GF-D8 (cell line): ENCODE measurements around the gene UNC13C.
"Not testable (repeated sequence)": the region's sequence is repeated elsewhere in the genome, so short reads cannot be mapped to it uniquely, and the experiment has no call there.

Experiments
- DNase-seq: peaks from one replicate; lab custom pipeline; 2025; lab: John Stamatoyannopoulos, UW

Gene UNC13C

GRCh38 chr15:54305138-54305537 lies 326.9 kb downstream of the UNC13C start:
- no peak for DNase-seq

DNA sequence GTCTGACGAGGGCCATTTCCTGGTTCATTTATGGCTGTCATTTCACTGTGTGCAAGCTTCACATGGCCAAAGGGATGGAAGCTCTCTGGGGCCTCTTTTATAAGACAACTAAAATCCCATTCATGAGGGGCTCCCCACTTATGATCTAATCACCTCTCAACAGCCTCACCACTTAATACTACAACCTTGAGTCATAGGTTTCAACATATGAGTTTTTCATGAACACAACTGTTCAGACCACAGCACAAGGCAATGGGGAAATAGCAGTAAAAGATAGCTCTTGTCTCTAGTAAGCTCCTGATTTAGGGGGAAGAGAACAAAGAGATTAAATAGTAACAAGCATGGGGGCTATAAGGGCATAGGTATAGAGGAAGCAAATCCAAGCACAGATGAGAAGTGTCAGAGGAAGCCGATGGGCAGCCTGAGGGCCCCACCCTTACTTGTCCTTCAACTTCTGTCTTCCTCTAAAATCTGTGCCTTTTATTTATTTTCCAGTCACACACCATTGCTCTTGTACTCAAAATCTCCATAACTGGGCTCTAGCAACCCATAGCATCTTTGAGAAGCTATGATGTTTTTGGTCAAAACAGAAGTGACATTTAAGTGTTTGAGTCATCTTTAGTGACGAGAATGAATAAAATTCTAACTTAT lies 329.1 kb downstream of the UNC13C start:
- DNase-seq = no peak

- DNase-seq = no peak
Observed at GRCh38 chr15:54307926-54308325, 329.7 kb downstream of the UNC13C start.

- DNase-seq = no peak
Observed at GRCh38 chr15:54312528-54312927, 334.3 kb downstream of the UNC13C start.

DNA sequence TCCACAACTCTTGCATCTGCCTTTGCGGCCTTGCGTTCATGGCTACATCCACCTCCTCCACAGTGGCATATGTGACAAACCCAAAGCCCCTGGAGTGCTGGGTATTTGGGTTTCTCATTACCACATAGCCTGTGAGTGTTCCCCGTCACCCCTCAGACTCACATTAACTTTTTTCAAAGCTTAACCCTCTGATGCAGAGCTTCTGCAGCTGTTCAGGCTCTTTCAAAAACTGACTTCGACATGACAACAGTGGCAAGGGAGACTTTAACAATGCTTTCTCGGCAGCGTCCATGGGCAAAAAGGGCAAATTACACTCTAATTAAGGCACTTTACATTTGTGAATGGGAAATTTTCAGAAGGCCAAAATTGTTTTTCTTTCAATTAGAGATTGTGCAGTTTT lies 343.2 kb downstream of the UNC13C start:
- no peak for DNase-seq

DNA sequence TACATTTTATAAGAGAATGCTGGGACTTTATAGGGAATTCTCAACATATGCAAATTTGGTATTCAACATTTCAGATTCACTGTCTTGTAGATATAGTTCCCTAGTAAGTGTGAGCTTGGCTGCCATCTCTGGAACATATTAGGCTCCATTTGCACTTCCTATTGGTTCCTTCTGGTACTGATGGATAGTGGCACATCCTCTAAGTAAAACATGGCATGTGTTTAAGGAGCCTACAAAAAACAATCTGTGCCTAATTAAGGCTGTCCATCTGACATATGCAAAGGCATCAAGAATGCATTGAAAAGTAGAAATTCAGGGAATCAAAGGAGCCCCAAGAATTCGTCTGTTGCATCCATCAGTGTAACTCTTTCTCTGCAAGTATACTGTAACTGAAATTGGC lies 344.1 kb downstream of the UNC13C start:
- DNase-seq = no peak

DNA sequence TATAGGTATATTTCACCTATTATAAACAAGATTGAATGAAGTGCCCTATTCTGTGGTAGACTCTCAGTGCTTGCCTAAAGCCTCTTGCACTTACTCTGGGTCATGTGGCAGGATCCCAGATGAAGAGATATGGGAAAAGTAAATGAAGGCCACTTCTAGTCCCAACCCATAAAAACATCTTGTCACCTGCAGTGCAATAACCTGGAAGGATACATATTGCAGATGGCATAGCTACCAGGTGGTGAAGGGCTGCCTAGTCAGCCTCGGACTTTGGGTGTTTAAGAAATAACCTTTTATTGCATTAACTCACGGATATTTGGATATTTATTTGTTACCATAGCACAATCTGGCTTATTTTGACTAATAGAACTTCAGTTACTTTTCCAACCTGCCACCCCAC lies 367.1 kb downstream of the UNC13C start:
- no peak for DNase-seq

DNA sequence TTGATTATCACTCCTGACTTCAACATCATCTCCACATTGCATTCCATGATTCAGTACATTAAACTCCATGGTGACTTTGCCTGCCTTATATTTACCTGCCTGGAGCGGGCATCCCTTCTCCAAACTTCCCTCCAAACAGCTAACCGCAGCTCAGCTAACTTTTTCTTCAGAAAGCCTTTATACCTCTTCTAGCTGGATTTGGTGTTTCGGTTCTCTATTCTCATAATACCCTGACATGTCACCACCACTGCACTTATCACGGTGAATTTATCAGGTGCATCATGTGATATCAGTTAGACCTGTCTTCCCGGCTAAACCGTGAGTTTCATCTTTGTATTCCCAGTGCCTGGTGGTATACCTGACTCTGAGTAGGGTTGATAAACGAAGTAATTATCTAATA lies 367.6 kb downstream of the UNC13C start:
- no peak for DNase-seq

DNA sequence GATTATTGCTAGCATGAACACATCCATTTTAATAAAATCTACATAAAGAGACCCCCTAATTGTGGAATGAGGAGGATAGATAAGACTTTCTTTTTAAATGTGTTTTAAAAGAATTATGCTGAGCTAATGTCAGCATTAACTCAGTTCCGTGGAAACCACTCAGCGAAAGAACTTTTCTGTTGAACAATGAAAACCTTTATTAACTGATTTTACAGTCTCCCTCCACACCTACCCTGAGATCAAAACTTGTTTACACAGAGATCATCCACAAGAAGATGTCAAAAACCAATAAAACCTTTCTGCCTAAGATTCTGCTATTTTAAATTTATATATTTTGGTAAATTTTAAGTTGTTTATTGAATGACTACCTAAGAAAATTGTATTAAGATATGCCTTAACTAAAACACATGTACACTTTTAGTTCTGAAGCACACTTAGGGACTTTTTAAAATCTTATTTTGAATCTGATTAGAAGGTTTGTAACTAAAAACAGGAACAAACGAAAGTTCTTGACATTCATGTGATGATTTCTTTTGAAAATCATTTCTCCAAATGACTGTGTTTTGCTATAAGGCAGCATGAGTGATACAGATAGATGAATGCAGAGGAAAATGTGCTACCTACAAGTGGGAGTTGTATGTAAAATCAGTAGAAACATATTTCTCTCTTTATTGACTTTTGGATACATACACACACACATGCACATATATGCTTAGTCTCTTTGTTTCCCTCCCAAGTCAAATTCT lies 369.0 kb downstream of the UNC13C start:
- DNase-seq = no peak

- no peak for DNase-seq
Observed at GRCh38 chr15:54353726-54354125, 375.5 kb downstream of the UNC13C start.

- no peak for DNase-seq
Observed at GRCh38 chr15:54354341-54354740, 376.1 kb downstream of the UNC13C start.

- DNase-seq = no peak
Observed at GRCh38 chr15:54364961-54365360, 386.7 kb downstream of the UNC13C start.

- no peak for DNase-seq
Observed at GRCh38 chr15:54373332-54373731, 395.1 kb downstream of the UNC13C start.

DNA sequence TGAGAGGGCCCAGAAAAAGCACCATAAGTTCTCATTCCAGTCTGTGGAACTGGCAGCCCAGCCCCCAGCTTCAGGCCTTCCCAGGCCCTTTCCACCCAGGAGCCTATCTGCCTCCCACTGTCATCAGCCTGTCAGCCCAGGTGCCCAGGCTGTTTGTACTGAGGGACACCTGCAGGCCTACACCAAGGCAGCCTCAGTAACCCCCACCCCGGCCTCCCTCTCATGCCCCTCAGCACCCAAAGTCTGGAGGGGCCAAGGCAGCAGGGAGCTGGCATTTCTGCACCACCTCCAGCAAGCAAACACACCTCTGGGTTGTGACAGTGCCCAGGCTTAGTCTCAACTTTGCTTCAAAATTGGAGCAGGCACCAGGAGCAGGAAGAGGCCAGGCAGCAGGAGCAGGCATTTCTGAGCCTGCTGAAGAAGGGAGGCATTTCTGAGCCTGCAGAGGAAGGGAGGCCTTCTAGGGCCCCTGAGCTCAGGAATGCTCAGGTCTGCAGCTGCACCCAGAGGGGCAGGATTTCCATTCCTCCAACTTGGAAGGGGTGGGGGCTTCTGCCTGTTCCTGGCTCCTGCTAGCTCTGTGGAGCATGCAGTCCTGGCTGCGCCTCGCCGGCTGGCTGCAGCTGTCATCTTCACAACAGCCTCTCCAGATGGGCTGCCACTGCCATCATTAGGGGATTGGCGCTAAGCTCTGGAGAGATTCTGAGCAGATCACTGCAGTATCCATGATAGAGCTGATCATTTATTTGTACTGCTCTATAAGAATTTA lies 396.1 kb downstream of the UNC13C start:
- no peak for DNase-seq

GRCh38 chr15:54387799-54388198 lies 409.6 kb downstream of the UNC13C start:
- no peak for DNase-seq

DNA sequence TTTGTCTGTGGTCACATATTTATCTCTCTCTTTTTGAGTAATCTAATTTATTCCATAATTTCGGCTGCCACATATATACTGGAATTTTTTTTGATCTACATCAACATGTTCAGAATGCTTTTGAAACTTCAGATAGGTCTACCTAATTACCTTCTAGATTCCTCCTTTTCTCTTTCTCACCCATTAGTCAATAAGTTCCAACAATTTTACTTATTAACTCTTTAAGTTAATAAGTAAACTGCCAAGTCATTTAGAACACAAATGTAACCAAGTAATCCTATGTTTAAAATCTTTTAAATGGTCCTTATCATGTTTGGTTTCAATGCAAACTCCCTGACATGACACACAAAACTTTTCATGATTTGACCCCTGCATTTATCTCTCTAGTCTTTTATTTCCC lies 410.5 kb downstream of the UNC13C start:
- DNase-seq = no peak

- DNase-seq = no peak
Observed at GRCh38 chr15:54410481-54410880, 432.2 kb downstream of the UNC13C start.

DNA sequence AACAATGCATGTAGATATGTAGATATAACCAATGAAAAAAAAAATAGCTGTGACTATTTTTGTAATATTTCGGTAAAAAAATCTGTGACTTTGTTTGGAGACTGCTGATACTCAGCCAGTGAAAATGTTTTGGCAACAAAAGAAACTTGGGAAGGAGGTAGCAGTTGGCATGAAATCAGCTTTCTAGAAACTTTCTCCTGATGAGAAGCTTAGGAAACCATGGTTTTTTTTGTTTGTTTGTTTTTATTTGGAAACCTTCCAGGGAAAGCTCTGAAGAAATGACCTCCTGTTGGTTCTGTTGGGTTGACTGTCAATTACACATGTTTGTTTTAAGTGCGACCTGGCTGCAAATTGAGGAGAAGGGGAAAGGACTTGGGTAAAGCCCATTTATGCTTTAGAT lies 445.9 kb downstream of the UNC13C start:
- no peak for DNase-seq

DNA sequence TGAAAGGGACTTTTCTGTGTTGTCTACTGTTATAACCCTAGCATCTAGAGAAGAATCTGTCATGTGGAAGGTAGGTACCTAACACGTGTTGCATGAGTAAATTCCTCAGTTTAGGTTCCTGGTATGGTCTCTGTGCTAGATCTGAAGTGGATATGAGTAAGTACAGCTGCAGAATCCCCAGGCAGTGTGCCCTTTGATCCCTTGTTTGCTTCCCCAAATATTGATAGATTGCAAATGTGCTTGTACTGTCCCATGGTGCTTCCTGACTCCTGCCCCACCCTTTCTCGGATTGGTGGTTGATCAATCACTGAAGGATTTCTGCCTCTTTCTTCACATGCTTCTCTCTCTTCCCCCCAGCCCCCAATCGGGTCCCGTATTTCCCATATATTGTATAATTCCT lies 450.4 kb downstream of the UNC13C start:
- DNase-seq = no peak

GRCh38 chr15:54450288-54450687 lies 472.0 kb downstream of the UNC13C start:
- DNase-seq = not testable (repeated sequence)

DNA sequence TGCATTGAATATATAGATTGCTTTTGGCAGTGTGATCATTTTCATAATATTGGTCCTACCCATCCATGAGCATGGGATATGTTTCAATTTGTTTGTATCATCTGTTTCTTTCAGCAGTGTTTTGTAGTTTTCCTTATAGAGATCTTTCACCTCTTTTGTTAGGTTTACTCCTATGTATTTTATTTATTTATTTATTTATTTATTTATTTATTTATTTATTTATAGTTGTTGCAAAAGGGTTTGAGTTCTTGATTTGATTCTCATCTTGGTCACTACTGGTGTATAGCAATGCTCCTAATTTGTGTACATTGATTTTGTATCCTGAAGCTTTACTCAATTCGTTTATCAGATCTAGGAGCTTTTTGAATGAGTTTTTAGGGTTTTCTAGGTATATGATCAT lies 478.2 kb downstream of the UNC13C start:
- no peak for DNase-seq

DNA sequence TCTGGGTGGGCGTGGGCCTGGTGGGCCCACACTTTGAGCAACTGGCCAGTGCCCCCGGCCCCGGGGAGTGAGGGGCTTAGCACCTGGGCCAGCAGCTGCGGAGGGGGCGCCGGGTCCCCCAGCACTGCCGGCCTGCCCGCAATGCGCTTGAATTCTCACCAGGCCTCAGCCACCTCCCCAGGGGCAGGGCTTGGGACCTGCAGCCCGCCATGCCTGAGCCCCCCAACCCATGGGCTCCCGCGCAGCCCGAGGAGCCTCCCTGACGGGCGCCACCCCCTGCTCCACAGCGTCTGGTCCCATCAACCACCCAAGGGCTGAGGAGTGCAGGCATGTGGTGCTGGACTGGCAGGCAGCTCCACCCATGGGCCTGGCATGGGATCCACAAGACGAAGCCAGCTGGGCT lies 484.3 kb downstream of the UNC13C start:
- DNase-seq = no peak

DNA sequence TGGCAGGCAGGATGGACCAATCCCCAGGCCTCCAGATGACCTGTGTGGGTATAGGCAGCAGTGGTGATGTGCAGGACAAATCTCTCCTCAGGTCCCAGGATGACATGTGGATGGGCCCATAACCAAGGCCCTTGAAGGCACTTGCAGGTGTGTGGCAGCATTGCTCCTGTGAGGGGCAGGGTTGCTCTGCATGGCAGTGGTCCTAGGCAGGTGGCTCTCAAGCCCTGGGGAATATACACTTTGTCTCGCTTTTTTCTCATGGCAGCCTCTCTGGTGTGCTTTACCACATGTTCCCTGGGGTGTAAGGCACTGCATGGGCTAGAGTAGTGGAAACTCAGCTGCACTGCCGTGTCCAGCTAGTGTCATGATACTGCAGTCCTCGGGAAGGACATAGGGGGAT lies 503.6 kb downstream of the UNC13C start:
- no peak for DNase-seq
